Measurements from ENCODE around the gene MRPS5. TPM values are rescaled to one million over a fixed set of nuclear protein-coding genes. Genes with fewer than 3 reads are reported as not detected.
A peak's percentile ranks its signal among the peaks of the same experiment; 100 is the strongest.
"Not testable (repeated sequence)": the region's sequence is repeated elsewhere in the genome, so short reads cannot be mapped to it uniquely, and the experiment has no call there.

MRPS5 gene
- total RNA-seq, 2 experiments from 2014 or later = 93.0 to 96.1 TPM

- ATAC-seq = no peak
- Mint-ChIP-seq H3K4me1 (ENCODE audit: low read depth) (peaks cover 80% of the 10 kb centered on the region), H3K36me3 (ENCODE audit: low read depth) (peaks cover 18% of the 10 kb centered on the region), H3K9me3 (peaks cover 24% of the 10 kb centered on the region), H3K27ac (peak overlapping the region; percentile 8), H3K4me3 (no peak overlapping the region), H3K27me3 (no peaks in the 10 kb centered on the region)
- TF ChIP-seq CTCF (IDR thresholded peaks at IDR 0.05) = no peak
- ChIA-PET POLR2A (interaction anchor here (0.9 to 1.8 kb wide), 2 partner anchors 13 to 21 kb away, joined by 3 to 4 read pairs; no protein-coding TSS in a partner anchor), CTCF (interaction anchor here (1.1 to 2.4 kb wide), 3 partner anchors 18 to 79 kb away, joined by 3 to 16 read pairs (median 5); no protein-coding TSS in a partner anchor)
- intact Hi-C loops (cut with micrococcal nuclease) = no loop called here
- no peak for DNase-seq
Measured at GRCh38 chr2:95040426-95040825, 81.2 kb downstream of the MRPS5 start.

- intact Hi-C loops (cut with micrococcal nuclease) = no loop called here
- ChIA-PET POLR2A (interaction anchor here (0.7 to 1.8 kb wide), 2 partner anchors 22 to 794 kb away, joined by 3 to 4 read pairs; no protein-coding TSS in a partner anchor), CTCF (interaction anchor here (1.1 to 2.4 kb wide), 3 partner anchors 18 to 79 kb away, joined by 3 to 16 read pairs (median 5); no protein-coding TSS in a partner anchor)
- Mint-ChIP-seq H3K27me3 (no peaks in the 10 kb centered on the region), H3K4me3 (no peak overlapping the region), H3K9me3 (peaks cover 24% of the 10 kb centered on the region), H3K36me3 (ENCODE audit: low read depth) (peaks cover 18% of the 10 kb centered on the region), H3K27ac (peak overlapping the region; percentile 8), H3K4me1 (ENCODE audit: low read depth) (peaks cover 85% of the 10 kb centered on the region)
- DNase-seq (no peak), ATAC-seq (no peak)
- no peak for TF ChIP-seq CTCF (IDR thresholded peaks at IDR 0.05)
Measured at GRCh38 chr2:95039978-95040377, 81.6 kb downstream of the MRPS5 start.

GRCh38 chr2:95039363-95039762, 82.2 kb downstream of the MRPS5 start:
- DNase-seq (peak; percentile 54), ATAC-seq (no peak)
- no peak overlapping the region for H3K4me3 Mint-ChIP-seq
- peaks cover 87% of the 10 kb centered on the region for H3K4me1 Mint-ChIP-seq (ENCODE audit: low read depth)
- no peak for TF ChIP-seq CTCF (IDR thresholded peaks at IDR 0.05)
- ChIA-PET CTCF (interaction anchor here (1.7 kb wide), 1 partner anchor 76 kb away, joined by 5 read pairs; no protein-coding TSS in a partner anchor), POLR2A (interaction anchor here (0.7 to 1.8 kb wide), 2 partner anchors 22 to 795 kb away, joined by 3 to 4 read pairs; no protein-coding TSS in a partner anchor)
- intact Hi-C loops (cut with micrococcal nuclease) = no loop called here
- H3K27me3 Mint-ChIP-seq = no peaks in the 10 kb centered on the region
- peaks cover 18% of the 10 kb centered on the region for H3K36me3 Mint-ChIP-seq (ENCODE audit: low read depth)
- peak overlapping the region; percentile 79 for H3K27ac Mint-ChIP-seq
- peaks cover 24% of the 10 kb centered on the region for H3K9me3 Mint-ChIP-seq

- peaks cover 87% of the 10 kb centered on the region for H3K4me1 Mint-ChIP-seq (ENCODE audit: low read depth)
- ChIA-PET CTCF (no interaction called here), POLR2A (no interaction called here)
- DNase-seq (no peak), ATAC-seq (no peak)
- H3K27me3 Mint-ChIP-seq = no peaks in the 10 kb centered on the region
- H3K36me3 Mint-ChIP-seq (ENCODE audit: low read depth) = peaks cover 18% of the 10 kb centered on the region
- TF ChIP-seq CTCF (IDR thresholded peaks at IDR 0.05) = no peak
- peak overlapping the region; percentile 79 for H3K27ac Mint-ChIP-seq
- H3K4me3 Mint-ChIP-seq = no peak overlapping the region
- intact Hi-C loops (cut with micrococcal nuclease) = no loop called here
- H3K9me3 Mint-ChIP-seq = peaks cover 24% of the 10 kb centered on the region
Measured at GRCh38 chr2:95038635-95039298, 82.8 kb downstream of the MRPS5 start.

GRCh38 chr2:95037841-95038585, 83.6 kb downstream of the MRPS5 start:
- peaks cover 83% of the 10 kb centered on the region for H3K4me1 Mint-ChIP-seq (ENCODE audit: low read depth)
- CTCF ChIA-PET = not testable (repeated sequence)

More at GRCh38 chr2:95037841-95038585, 83.6 kb downstream of the MRPS5 start:
- POLR2A ChIA-PET; ATAC-seq; H3K27me3 Mint-ChIP-seq; H3K4me3 Mint-ChIP-seq; DNase-seq; intact Hi-C loops (cut with micrococcal nuclease): not testable (repeated sequence)
- Mint-ChIP-seq H3K9me3 (peaks cover 24% of the 10 kb centered on the region), H3K27ac (peak overlapping the region; percentile 79), H3K36me3 (ENCODE audit: low read depth) (peaks cover 18% of the 10 kb centered on the region)

Data from activated CD8-positive, alpha-beta T cell treated with anti-CD3 and anti-CD28 coated beads for 36 hours (primary cell).